H1 (cell line): ENCODE results near the gene VAV2.

ENCODE experiments used
- CTCF ChIP-seq, 3 experiments: IDR thresholded peaks; 1 replicate in 2 of 3; 2 replicates in 1 of 3; pipeline versions ENCODE4 v1.5.1 to v1.6.1; 2011; ENCODE audit warnings: low read length in 3 of 3, mild to moderate bottlenecking in 3 of 3, inconsistent platforms in 2 of 3, low read depth in 1 of 3, moderate library complexity in 1 of 3; ENCODE audit not compliant: insufficient read depth in 1 of 3; ENCODE audit errors: control extremely low read depth in 1 of 3
- FOSL1 ChIP-seq: IDR thresholded peaks from 2 replicates; pipeline ENCODE4 v1.6.1; 2011; ENCODE audit warnings: mild to moderate bottlenecking, low read depth, low read length, moderate library complexity; ENCODE audit not compliant: insufficient read depth
- JUND ChIP-seq: IDR thresholded peaks from 2 replicates; pipeline ENCODE4 v1.6.1; 2011; ENCODE audit warnings: mild to moderate bottlenecking, improper control_type of control experiment, low read length
- POLR2A ChIP-seq, 2 experiments: IDR thresholded peaks; 1 replicate in 1 of 2; 2 replicates in 1 of 2; pipeline ENCODE4 v1.6.1; 2011; ENCODE audit warnings: low read depth in 2 of 2, low read length in 2 of 2, mild to moderate bottlenecking in 2 of 2; ENCODE audit errors: control extremely low read depth in 1 of 2

GRCh38 chr9:133717113-133718031, 274.8 kb downstream of the VAV2 start:
- TF ChIP-seq JUND (no peak), FOSL1 (no peak), CTCF (IDR thresholded peaks at IDR 0.05; ENCODE audit: control extremely low read depth in 1 of 3, insufficient read depth in 1 of 3, low read depth in 1 of 3, low read length in 3 of 3) (no peak), POLR2A (IDR thresholded peaks at IDR 0.05; ENCODE audit: control extremely low read depth in 1 of 2, low read depth in 2 of 2, low read length in 2 of 2) (no peak)
